Peyer's patch (tissue), 4 donors: ENCODE results near the gene SLC25A23. TPM values are rescaled to one million over a fixed set of nuclear protein-coding genes. Genes with fewer than 3 reads are reported as not detected.

Experiments used
- DNase-seq, 3 donors: peaks; one replicate each; pipeline ENCODE4 v3.0.0-alpha.2; 2017 to 2019
- H3K27ac ChIP-seq, 4 donors: fragments of 200-600 bp; sonication (generic); one replicate each; pipeline ENCODE4 v1.5.1; 2016 to 2019
- H3K27me3 ChIP-seq, 2 donors: fragments of 200-600 bp; sonication (generic); one replicate each; pipeline ENCODE4 v1.5.1; 2019
- H3K36me3 ChIP-seq, 3 donors: fragments of 200-600 bp; sonication (generic); one replicate each; pipeline ENCODE4 v1.5.1; 2016 to 2019
- H3K4me1 ChIP-seq, 4 donors: fragments of 200-600 bp; sonication (generic); one replicate each; pipeline ENCODE4 v1.5.1; 2016 to 2019
- H3K4me3 ChIP-seq, 4 donors: fragments of 200-600 bp; sonication (generic); 1 replicate in 3 of 4; 2 replicates in 1 of 4; pipeline ENCODE4 v1.5.1; 2016 to 2019; ENCODE audit warnings: mild to moderate bottlenecking in 1 of 4
- H3K9me3 ChIP-seq, 4 donors: fragments of 200-600 bp; sonication (generic); one replicate each; pipeline ENCODE4 v1.5.1; 2016 to 2019; ENCODE audit warnings: mild to moderate bottlenecking in 1 of 4
- CTCF ChIP-seq, 6 experiments: fragments of 450-650 bp in 4 of 6; fragments of 200-600 bp in 2 of 6; sonication (generic) in 1 of 6; IDR thresholded peaks; one replicate each; pipeline ENCODE4 v1.5.1; 2017 to 2019; ENCODE audit warnings: antibody characterized with exemption in 6 of 6, mild to moderate bottlenecking in 3 of 6, moderate library complexity in 1 of 6
- POLR2A ChIP-seq, 2 donors: fragments of 450-650 bp; IDR thresholded peaks; one replicate each; pipeline ENCODE4 v1.5.1; 2017; ENCODE audit warnings: antibody characterized with exemption in 2 of 2, mild to moderate bottlenecking in 2 of 2, moderate library complexity in 2 of 2
- total RNA-seq, 4 donors: library from RNA; depleted of rRNA; stranded (reverse); fragments of >200 nt; gene quantifications; one replicate each; pipeline ENCODE4 v1.1.0, GENCODE V29; 2016

SLC25A23 gene
- total RNA-seq, 4 donors from 2014 or later, result 69.3 to 209 (median 122) TPM

GRCh38 chr19:6451583-6452222, 7.9 kb downstream of the SLC25A23 start:
- Histone ChIP-seq H3K36me3 (peaks cover 0 to 51% (median 0%) of the 10 kb centered on the region in 3 donors), H3K27ac (no peak overlapping the region), H3K4me1 (no peaks in the 10 kb centered on the region), H3K27me3 (no peaks in the 10 kb centered on the region), H3K9me3 (peaks cover 0 to 8% (median 0%) of the 10 kb centered on the region in 4 donors), H3K4me3 (no peak overlapping the region)
- no peak for DNase-seq
- TF ChIP-seq CTCF (IDR thresholded peaks at IDR 0.05) (no peak), POLR2A (IDR thresholded peaks at IDR 0.05) (no peak)

GRCh38 chr19:6450166-6450565, 9.4 kb downstream of the SLC25A23 start:
- peaks cover 0 to 54% (median 0%) of the 10 kb centered on the region in 3 donors for H3K36me3 ChIP-seq
- TF ChIP-seq POLR2A (IDR thresholded peaks at IDR 0.05) (no peak), CTCF (IDR thresholded peaks at IDR 0.05) (no peak)
- H3K4me1 ChIP-seq, result no peaks in the 10 kb centered on the region
- H3K9me3 ChIP-seq, result peaks cover 0 to 8% (median 0%) of the 10 kb centered on the region in 4 donors
- no peak overlapping the region for H3K27ac ChIP-seq
- no peaks in the 10 kb centered on the region for H3K27me3 ChIP-seq
- no peak overlapping the region for H3K4me3 ChIP-seq
- no peak for DNase-seq

- H3K27ac ChIP-seq, result no peak overlapping the region
- no peaks in the 10 kb centered on the region for H3K27me3 ChIP-seq
- TF ChIP-seq CTCF (IDR thresholded peaks at IDR 0.05) (no peak), POLR2A (IDR thresholded peaks at IDR 0.05) (no peak)
- H3K36me3 ChIP-seq, result peaks cover 0 to 39% (median 0%) of the 10 kb centered on the region in 3 donors
- no peak overlapping the region for H3K4me3 ChIP-seq
- no peak for DNase-seq
- no peaks in the 10 kb centered on the region for H3K9me3 ChIP-seq
- H3K4me1 ChIP-seq, result no peaks in the 10 kb centered on the region
Observed at GRCh38 chr19:6448045-6448444, 11.5 kb downstream of the SLC25A23 start.

- Histone ChIP-seq H3K9me3 (no peaks in the 10 kb centered on the region), H3K36me3 (peaks cover 0 to 26% (median 0%) of the 10 kb centered on the region in 3 donors), H3K4me3 (no peak overlapping the region), H3K27ac (no peak overlapping the region), H3K27me3 (no peaks in the 10 kb centered on the region), H3K4me1 (no peaks in the 10 kb centered on the region)
- DNase-seq, result no peak
- TF ChIP-seq CTCF (IDR thresholded peaks at IDR 0.05) (no peak), POLR2A (IDR thresholded peaks at IDR 0.05) (no peak)
Observed at GRCh38 chr19:6446452-6446851, 13.1 kb downstream of the SLC25A23 start.

- no peak for TF ChIP-seq POLR2A (IDR thresholded peaks at IDR 0.05)
- no peak for TF ChIP-seq CTCF (IDR thresholded peaks at IDR 0.05)
- Histone ChIP-seq H3K36me3 (peaks cover 0 to 26% (median 0%) of the 10 kb centered on the region in 3 donors), H3K27me3 (no peaks in the 10 kb centered on the region), H3K4me3 (no peak overlapping the region), H3K27ac (no peak overlapping the region), H3K9me3 (no peaks in the 10 kb centered on the region), H3K4me1 (no peaks in the 10 kb centered on the region)
- DNase-seq, result no peak
Observed at GRCh38 chr19:6443986-6444385, 15.6 kb downstream of the SLC25A23 start.
